ENCODE results near the gene FAM9C. TPM values are rescaled to one million over a fixed set of nuclear protein-coding genes. Genes with fewer than 3 reads are reported as not detected.

Gene FAM9C
- polyA plus RNA-seq, 4 donors: 0.33 to 0.69 (median 0.53) TPM

DNA sequence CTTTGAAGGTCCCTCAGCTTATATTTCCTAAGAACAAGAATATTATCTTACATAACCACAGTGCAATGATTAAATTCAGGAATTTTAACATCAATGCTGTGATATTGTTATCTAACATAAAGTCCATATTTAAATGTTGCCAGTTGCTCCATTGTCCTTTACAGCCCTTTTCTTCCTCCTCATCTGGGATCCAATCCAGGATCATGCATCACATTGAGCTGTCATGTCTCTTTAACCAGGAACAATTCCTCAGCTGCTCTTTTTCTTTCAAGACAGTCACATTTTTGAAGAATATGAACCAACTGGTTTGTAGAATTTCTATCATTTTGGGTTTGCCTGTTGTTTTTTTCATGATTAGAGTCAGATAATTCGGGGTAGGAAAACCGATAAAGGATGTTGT, 57.5 kb downstream of the FAM9C start:
- DNase-seq (ENCODE audit: low read depth in 4 of 4, low spot score in 2 of 4): no peak

- no peak for DNase-seq (ENCODE audit: low read depth in 4 of 4, low spot score in 2 of 4)
These were observed 58.1 kb downstream of the FAM9C start for GRCh38 chrX:12986164-12986779.

Other genes starting within 250 kb of the FAM9C start
- gene TLR7, start 177.5 kb downstream of the FAM9C start, polyA plus RNA-seq (ENCODE audit: insufficient read length in 4 of 4): 1 to 10 TPM in 1 of 4 donors, under 1 TPM in 3; 0.43 to 1.4 (median 0.49) TPM
- gene TLR8, start 138.0 kb downstream of the FAM9C start, polyA plus RNA-seq (ENCODE audit: insufficient read length in 4 of 4): under 1 TPM; 0.21 to 0.30 (median 0.27) TPM
- gene TMSB4X, start 69.5 kb downstream of the FAM9C start, polyA plus RNA-seq (ENCODE audit: insufficient read length in 4 of 4): 1,000 to 10,000 TPM; 2,558 to 3,753 (median 3,159) TPM